Immature natural killer cell (primary cell): ENCODE measurements around the gene TRIM24. TPM values are rescaled to one million over a fixed set of nuclear protein-coding genes. Genes with fewer than 3 reads are reported as not detected.
"Not testable (repeated sequence)": the region's sequence is repeated elsewhere in the genome, so short reads cannot be mapped to it uniquely, and the experiment has no call there.

Experiments used
- DNase-seq, 3 donors: peaks; one replicate each; pipeline ENCODE4 v3.0.0; 2022; ENCODE audit warnings: mixed read lengths in 1 of 3
- H3K27ac Mint-ChIP-seq, 6 donors: one replicate each; pipeline ENCODE4 v1.8.0; 2020; ENCODE audit warnings: mixed read lengths in 6 of 6, mild to moderate bottlenecking in 5 of 6, inconsistent platforms in 4 of 6, moderate library complexity in 3 of 6
- H3K27me3 Mint-ChIP-seq, 3 donors: one replicate each; pipeline ENCODE4 v1.8.0; 2020 to 2021; ENCODE audit warnings: low read depth in 3 of 3, mild to moderate bottlenecking in 3 of 3, mixed read lengths in 3 of 3, moderate library complexity in 3 of 3, inconsistent platforms in 1 of 3
- H3K36me3 Mint-ChIP-seq, 3 donors: one replicate each; pipeline ENCODE4 v1.8.0; 2020; ENCODE audit warnings: mixed read lengths in 3 of 3, inconsistent platforms in 2 of 3, mild to moderate bottlenecking in 2 of 3
- H3K4me1 Mint-ChIP-seq, 2 donors: one replicate each; pipeline ENCODE4 v1.8.0; 2020; ENCODE audit warnings: inconsistent platforms in 2 of 2, mild to moderate bottlenecking in 2 of 2, mixed read lengths in 2 of 2, moderate library complexity in 1 of 2
- H3K4me3 Mint-ChIP-seq, 5 donors: one replicate each; pipeline ENCODE4 v1.8.0; 2020; ENCODE audit warnings: mild to moderate bottlenecking in 5 of 5, mixed read lengths in 5 of 5, inconsistent platforms in 3 of 5, moderate library complexity in 3 of 5
- H3K9me3 Mint-ChIP-seq, 6 donors: one replicate each; pipeline ENCODE4 v1.8.0; 2020; ENCODE audit warnings: mild to moderate bottlenecking in 6 of 6, mixed read lengths in 6 of 6, inconsistent platforms in 4 of 6, moderate library complexity in 3 of 6
- polyA plus RNA-seq, 3 donors: library from polyadenylated mRNA; unstranded; fragments of 300-500 nt; fragmentation: Illumina TruSeq; gene quantifications; one replicate each; pipeline ENCODE4 v1.2.3, GENCODE V29; 2021

Gene TRIM24
- polyA plus RNA-seq, 3 donors from 2014 or later: 4.2 to 11.4 (median 4.8) TPM

DNA sequence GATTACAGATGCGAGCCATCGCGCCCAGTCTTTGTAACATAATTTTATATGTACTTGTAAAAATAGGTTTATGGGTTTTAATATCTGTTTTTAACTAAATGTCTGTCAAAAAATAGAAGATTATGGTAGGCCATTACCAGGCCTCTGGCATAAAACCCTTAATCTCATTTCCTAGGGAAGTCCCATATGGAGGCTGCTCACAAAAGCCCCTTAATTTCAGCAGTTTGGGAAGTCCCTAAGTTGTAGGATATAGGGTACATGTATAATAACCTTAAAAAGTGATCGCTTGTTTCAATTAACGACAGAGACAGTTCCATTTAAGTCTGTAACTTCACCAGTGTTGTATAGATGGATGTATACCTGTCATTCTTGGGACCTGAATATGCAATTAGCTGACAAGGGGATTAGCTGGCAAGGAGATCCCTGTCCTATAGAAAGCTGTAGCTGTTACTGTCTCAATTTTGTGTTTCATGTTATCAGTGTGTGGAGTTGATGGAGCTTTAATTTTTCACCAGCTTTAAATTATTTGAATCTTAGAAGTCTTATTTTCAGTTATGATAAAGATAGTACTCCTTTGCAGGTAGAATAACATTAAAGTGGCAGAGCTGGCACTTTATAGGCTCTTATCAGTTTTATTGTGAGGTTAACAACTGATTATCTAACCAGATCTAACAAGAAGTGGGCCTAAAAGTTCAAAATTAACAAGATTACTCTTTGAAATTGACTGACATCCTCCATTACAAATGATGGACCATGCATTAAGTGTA, 10.5 kb downstream of the TRIM24 start:
- Mint-ChIP-seq H3K27me3 (no peaks in the 10 kb centered on the region), H3K27ac (no peak overlapping the region), H3K9me3 (no peaks in the 10 kb centered on the region), H3K4me1 (peaks cover 40 to 72% of the 10 kb centered on the region in 2 donors), H3K36me3 (no peaks in the 10 kb centered on the region), H3K4me3 (no peak overlapping the region)
- DNase-seq: no peak

DNA sequence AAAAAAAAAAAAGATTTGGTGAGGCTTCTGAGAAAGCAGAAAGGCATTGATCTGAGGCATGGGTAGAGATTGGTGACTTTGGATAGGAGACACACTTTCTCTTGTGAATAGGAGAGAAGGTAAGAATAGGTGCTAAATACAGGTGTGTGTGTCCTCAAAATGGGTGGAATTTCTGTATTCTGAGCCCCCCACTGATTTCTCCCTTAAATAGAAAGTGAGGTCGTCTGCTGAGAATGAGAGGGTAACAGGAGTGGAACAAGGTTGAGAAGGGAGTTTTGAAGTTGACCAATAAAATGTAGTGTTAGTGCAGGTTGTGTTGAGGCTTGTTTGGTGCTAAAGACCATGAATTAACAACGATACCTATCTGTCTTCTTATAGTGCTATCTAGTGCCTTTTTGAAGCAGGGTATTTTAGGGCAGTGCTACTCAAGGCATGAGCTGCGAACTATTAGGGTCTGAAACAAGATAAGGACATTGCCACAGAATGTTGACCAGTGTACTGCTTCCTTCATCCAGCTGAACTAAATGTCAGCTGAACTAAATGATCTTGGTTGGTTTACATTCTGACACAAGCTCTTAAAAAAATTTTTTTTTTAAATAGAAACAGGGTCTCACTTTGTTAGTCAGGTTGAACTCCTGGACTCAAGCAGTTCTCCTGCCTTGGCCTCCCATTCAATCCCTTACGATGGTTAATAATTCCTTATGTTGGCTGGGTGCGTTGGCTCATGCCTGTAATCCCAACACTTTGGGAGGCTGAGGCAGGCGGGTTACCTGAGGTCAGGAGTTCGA, 12.4 kb downstream of the TRIM24 start:
- Mint-ChIP-seq H3K4me1 (peaks cover 32 to 70% of the 10 kb centered on the region in 2 donors), H3K36me3 (no peaks in the 10 kb centered on the region), H3K9me3 (no peaks in the 10 kb centered on the region), H3K27ac (no peak overlapping the region), H3K4me3 (no peak overlapping the region), H3K27me3 (no peaks in the 10 kb centered on the region)
- no peak for DNase-seq

GRCh38 chr7:138475377-138475776, 15.3 kb downstream of the TRIM24 start:
- no peak overlapping the region for H3K27ac Mint-ChIP-seq
- no peaks in the 10 kb centered on the region for H3K27me3 Mint-ChIP-seq
- no peaks in the 10 kb centered on the region for H3K9me3 Mint-ChIP-seq
- H3K36me3 Mint-ChIP-seq: no peaks in the 10 kb centered on the region
- DNase-seq: no peak
- H3K4me3 Mint-ChIP-seq: no peak overlapping the region
- peaks cover 34 to 70% of the 10 kb centered on the region in 2 donors for H3K4me1 Mint-ChIP-seq

GRCh38 chr7:138477081-138477578, 17.1 kb downstream of the TRIM24 start:
- Mint-ChIP-seq H3K9me3 (no peaks in the 10 kb centered on the region), H3K36me3 (no peaks in the 10 kb centered on the region), H3K4me3 (no peak overlapping the region), H3K27ac (no peak overlapping the region), H3K4me1 (peaks cover 42 to 72% of the 10 kb centered on the region in 2 donors), H3K27me3 (no peaks in the 10 kb centered on the region)
- DNase-seq: no peak

DNA sequence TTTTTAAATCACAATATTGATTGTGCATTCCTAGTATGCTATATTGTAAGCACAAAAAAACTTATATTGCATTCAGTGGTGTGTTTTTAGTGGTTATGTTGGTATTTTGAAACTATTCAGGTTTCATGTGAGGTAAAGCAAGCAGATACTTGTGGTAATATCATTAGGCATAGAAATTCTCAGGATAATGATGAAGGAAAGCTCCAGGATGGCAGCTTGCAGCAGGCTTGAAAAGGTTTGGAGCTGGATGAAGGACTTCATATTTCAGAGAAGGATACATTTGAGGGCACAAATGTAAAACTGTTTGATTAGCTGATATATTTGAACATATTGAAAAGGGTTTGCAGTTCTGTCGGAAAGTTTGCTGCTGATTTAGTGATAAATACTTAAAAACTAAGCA, 17.5 kb downstream of the TRIM24 start:
- peaks cover 43 to 73% of the 10 kb centered on the region in 2 donors for H3K4me1 Mint-ChIP-seq
- no peak overlapping the region for H3K4me3 Mint-ChIP-seq
- H3K27ac Mint-ChIP-seq: no peak overlapping the region
- H3K27me3 Mint-ChIP-seq: no peaks in the 10 kb centered on the region
- no peak for DNase-seq
- no peaks in the 10 kb centered on the region for H3K36me3 Mint-ChIP-seq
- no peaks in the 10 kb centered on the region for H3K9me3 Mint-ChIP-seq

DNA sequence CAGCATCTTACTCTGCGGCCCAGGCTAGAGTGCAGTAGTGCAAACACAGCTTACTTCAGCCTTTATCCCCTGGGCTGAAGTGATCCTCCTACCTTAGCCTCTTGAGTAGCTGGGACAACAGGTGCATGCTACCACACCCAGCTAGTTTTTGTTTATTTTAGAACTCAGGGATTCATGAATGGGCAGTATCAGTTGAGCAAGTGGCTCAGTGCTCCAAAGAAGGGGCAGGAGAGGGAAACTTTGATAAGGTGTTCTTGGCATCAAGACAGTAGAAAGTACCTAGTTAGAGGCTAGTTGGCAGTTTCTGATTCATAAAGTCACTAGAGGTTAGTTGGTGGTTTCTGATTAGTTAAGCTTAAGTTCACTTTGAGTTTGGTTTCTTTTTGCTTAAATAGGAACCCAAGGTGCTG, 18.4 kb downstream of the TRIM24 start:
- Mint-ChIP-seq H3K4me1 (peaks cover 49 to 78% of the 10 kb centered on the region in 2 donors), H3K9me3 (no peaks in the 10 kb centered on the region), H3K27me3 (no peaks in the 10 kb centered on the region), H3K36me3 (no peaks in the 10 kb centered on the region), H3K27ac (peak overlapping the region in 2 of 6 donors; percentile 15 to 37), H3K4me3 (no peak overlapping the region)
- DNase-seq: no peak

GRCh38 chr7:138480527-138480926, 20.5 kb downstream of the TRIM24 start:
- Mint-ChIP-seq H3K27ac (peak overlapping the region in 1 of 6 donors; percentile 86), H3K36me3 (no peaks in the 10 kb centered on the region), H3K27me3 (no peaks in the 10 kb centered on the region), H3K9me3 (no peaks in the 10 kb centered on the region), H3K4me3 (peak overlapping the region in 2 of 5 donors; percentile 7 to 19), H3K4me1 (peaks cover 44 to 73% of the 10 kb centered on the region in 2 donors)
- no peak for DNase-seq

- Mint-ChIP-seq H3K4me1 (peaks cover 46 to 71% of the 10 kb centered on the region in 2 donors), H3K4me3 (peak overlapping the region; percentile 74 to 92 (median 83)), H3K9me3 (no peaks in the 10 kb centered on the region), H3K27ac (peak overlapping the region in 5 of 6 donors; percentile 69 to 89 (median 71)), H3K36me3 (no peaks in the 10 kb centered on the region), H3K27me3 (no peaks in the 10 kb centered on the region)
- DNase-seq: peak in 1 of 3 donors; percentile 18
Observed at GRCh38 chr7:138481447-138482380, 21.7 kb downstream of the TRIM24 start.

DNA sequence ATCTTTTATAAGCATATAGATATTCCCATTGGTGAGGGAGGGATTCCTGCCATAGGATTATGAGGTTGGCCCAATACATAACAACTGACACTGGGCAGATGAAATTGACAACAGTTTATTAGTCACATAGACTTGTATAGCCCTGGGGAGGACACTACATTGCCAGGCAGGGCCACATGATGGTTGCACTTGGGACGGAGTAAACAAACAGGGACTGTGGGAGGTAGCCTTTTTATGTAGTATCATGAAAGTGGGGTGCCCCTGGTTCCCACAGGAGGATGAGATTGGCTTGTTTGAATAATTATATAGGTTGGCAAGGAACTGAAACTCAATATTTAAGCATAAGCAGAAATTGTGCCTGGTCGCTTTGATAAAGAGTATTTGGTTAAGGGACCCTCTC, 23.5 kb downstream of the TRIM24 start:
- Mint-ChIP-seq H3K27me3 (no peaks in the 10 kb centered on the region), H3K36me3 (no peaks in the 10 kb centered on the region), H3K27ac (peak overlapping the region in 3 of 6 donors; percentile 17 to 69 (median 33)), H3K4me1 (peaks cover 57 to 70% of the 10 kb centered on the region in 2 donors), H3K9me3 (no peaks in the 10 kb centered on the region), H3K4me3 (no peak overlapping the region)
- no peak for DNase-seq

DNA sequence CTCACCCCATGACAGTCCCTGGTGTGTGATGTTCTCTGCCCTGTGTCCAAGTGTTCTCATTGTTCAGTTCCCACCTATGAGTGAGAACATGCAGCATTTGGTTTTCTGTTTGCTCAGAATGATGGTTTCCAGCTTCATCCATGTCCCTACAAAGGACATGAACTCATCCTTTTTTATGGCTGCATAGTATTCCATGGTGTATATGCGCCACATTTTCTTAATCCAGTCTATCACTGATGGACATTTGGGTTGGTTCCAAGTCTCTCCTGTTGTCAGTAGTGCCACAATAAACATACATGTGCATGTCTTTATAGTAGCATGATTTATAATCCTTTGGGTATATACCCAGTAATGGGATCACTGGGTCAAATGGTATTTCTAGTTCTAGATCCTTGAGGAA, 25.4 kb downstream of the TRIM24 start:
- not testable (repeated sequence) for H3K36me3 Mint-ChIP-seq, DNase-seq, H3K9me3 Mint-ChIP-seq, H3K27me3 Mint-ChIP-seq, H3K4me3 Mint-ChIP-seq, H3K27ac Mint-ChIP-seq
- peaks cover 58 to 74% of the 10 kb centered on the region in 2 donors for H3K4me1 Mint-ChIP-seq

DNA sequence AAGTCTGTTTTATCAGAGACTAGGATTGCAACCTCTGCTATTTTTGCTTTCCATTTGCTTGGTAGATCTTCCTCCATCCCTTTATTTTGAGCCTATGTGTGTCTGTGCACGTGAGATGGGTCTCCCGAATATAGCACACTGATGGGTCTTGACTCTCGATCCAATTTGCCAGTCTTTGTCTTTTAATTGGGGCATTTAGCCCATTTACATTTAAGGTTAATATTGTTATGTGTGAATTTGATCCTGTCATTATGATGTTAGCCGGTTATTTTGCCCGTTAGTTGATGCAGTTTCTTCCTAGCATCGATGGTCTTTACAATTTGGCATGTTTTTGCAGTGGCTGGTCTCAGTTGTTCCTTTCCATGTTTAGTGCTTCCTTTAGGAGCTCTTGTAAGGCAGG, 29.1 kb downstream of the TRIM24 start:
- H3K4me1 Mint-ChIP-seq: peaks cover 54 to 78% of the 10 kb centered on the region in 2 donors
- not testable (repeated sequence) for DNase-seq, H3K4me3 Mint-ChIP-seq, H3K36me3 Mint-ChIP-seq, H3K27me3 Mint-ChIP-seq, H3K9me3 Mint-ChIP-seq
- H3K27ac Mint-ChIP-seq: peak overlapping the region in 1 of 6 donors; percentile 41

DNA sequence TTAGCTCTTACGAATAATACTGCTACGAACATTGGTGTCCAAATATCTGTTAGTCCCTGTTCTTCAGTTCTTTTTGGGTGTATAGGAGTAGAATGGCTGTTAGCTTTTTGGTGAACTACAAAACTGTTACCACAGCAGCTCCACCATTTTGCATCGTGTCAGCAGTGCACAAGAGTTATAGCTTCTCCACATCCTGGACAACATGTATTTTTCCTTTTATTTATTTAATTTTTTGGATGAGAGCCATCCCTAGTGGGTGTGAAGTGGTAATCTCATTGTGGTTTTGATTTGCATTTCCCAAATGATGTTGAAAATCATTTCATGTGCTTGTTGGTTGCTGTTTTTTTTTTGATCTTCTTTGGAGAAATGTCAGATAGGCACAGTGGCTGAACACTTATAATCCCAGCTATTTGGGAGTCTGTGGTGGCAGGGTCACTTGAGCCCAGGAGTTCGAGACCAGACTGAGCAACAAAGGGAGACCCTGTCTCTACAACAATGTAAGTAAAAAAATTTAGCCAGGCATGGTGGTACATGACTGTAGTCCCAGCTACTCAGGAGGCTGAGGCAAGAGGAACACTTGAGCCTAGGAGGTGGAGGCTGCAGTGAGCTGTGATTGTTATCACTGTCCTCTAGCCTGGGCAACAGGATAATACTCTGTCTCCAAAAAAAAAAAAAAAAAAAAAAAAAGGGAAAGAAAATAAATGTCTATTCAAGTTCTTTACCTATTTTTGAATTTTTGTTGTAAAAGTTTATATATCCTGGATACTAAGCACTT, 31.7 kb downstream of the TRIM24 start:
- H3K4me1 Mint-ChIP-seq: peaks cover 57 to 90% of the 10 kb centered on the region in 2 donors
- H3K27me3 Mint-ChIP-seq: no peaks in the 10 kb centered on the region
- peaks cover 0 to 4% (median 0%) of the 10 kb centered on the region in 3 donors for H3K36me3 Mint-ChIP-seq
- H3K27ac Mint-ChIP-seq: peak overlapping the region in 1 of 6 donors; percentile 25
- no peak for DNase-seq
- H3K9me3 Mint-ChIP-seq: no peaks in the 10 kb centered on the region
- H3K4me3 Mint-ChIP-seq: no peak overlapping the region

DNA sequence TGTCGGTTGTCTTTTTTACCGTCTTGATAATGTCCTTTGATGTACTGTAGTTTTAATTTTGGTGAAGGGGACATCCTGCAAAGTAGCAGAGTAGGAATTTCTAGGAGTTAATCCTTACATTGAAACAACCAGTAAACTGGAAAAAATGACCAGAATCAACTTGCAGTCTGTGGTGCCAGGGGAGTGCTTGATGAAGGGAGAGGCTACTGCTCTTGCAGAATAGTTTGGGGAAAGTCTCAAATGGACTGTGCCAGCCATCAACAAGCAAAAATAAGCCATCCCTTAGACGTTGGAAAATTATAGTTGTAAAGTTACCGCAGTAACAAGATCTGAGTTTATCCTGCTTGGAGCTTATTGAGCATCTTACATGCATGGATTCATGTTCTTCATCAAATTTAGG, 32.4 kb downstream of the TRIM24 start:
- Mint-ChIP-seq H3K36me3 (peaks cover 0 to 4% (median 0%) of the 10 kb centered on the region in 3 donors), H3K27ac (no peak overlapping the region), H3K4me3 (no peak overlapping the region), H3K27me3 (no peaks in the 10 kb centered on the region), H3K9me3 (no peaks in the 10 kb centered on the region), H3K4me1 (peaks cover 54 to 90% of the 10 kb centered on the region in 2 donors)
- DNase-seq: no peak
